Thyroid gland (tissue), 4 donors: Measurements from ENCODE around the gene BBS7.

ENCODE experiments used
- POLR2A ChIP-seq, 2 donors: fragments of 450-650 bp; IDR thresholded peaks; one replicate each; pipeline ENCODE4 v1.6.1; 2017; ENCODE audit warnings: antibody characterized with exemption in 2 of 2, mild to moderate bottlenecking in 2 of 2, moderate library complexity in 1 of 2
- TF ChIP-seq, protein P1 (sequence below), 6 experiments: fragments of 200-600 bp in 3 of 6; fragments of 450-650 bp in 3 of 6; sonication (generic) in 3 of 6; IDR thresholded peaks; one replicate each; pipeline ENCODE4 v1.5.1; 2016 to 2019; ENCODE audit warnings: antibody characterized with exemption in 6 of 6, mild to moderate bottlenecking in 2 of 6, inconsistent platforms in 1 of 6, moderate library complexity in 1 of 6

DNA sequence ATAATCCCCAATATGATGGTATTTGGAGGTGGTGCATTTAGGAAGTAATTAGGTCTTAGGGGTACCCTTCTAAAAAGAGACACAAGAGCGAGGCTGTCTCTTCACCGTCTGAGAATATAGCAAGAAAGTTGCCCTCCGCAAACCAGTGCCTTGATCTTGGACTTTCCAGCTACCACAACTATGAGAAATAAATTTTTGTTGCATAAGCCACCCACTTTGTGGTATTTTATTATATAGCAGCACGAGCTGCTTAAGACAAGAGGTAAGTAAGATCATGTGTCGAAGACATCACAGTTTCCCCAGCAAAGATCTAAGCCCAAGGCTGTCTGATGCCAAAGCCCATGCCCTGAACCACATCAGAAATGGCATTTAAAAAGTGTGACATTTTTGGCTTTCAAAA is 78.8 kb downstream of the BBS7 start:
- no peak for TF ChIP-seq POLR2A (IDR thresholded peaks at IDR 0.05)
- TF ChIP-seq, protein P1, sequence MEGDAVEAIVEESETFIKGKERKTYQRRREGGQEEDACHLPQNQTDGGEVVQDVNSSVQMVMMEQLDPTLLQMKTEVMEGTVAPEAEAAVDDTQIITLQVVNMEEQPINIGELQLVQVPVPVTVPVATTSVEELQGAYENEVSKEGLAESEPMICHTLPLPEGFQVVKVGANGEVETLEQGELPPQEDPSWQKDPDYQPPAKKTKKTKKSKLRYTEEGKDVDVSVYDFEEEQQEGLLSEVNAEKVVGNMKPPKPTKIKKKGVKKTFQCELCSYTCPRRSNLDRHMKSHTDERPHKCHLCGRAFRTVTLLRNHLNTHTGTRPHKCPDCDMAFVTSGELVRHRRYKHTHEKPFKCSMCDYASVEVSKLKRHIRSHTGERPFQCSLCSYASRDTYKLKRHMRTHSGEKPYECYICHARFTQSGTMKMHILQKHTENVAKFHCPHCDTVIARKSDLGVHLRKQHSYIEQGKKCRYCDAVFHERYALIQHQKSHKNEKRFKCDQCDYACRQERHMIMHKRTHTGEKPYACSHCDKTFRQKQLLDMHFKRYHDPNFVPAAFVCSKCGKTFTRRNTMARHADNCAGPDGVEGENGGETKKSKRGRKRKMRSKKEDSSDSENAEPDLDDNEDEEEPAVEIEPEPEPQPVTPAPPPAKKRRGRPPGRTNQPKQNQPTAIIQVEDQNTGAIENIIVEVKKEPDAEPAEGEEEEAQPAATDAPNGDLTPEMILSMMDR (IDR thresholded peaks at IDR 0.05) = no peak
